Measurements from ENCODE around the gene TMTC3. TPM values are rescaled to one million over a fixed set of nuclear protein-coding genes. Genes with fewer than 3 reads are reported as not detected.
"Not testable (repeated sequence)": the region's sequence is repeated elsewhere in the genome, so short reads cannot be mapped to it uniquely, and the experiment has no call there.

Gene TMTC3
- total RNA-seq, 2 experiments from 2014 or later, result 5.5 to 9.4 TPM

DNA sequence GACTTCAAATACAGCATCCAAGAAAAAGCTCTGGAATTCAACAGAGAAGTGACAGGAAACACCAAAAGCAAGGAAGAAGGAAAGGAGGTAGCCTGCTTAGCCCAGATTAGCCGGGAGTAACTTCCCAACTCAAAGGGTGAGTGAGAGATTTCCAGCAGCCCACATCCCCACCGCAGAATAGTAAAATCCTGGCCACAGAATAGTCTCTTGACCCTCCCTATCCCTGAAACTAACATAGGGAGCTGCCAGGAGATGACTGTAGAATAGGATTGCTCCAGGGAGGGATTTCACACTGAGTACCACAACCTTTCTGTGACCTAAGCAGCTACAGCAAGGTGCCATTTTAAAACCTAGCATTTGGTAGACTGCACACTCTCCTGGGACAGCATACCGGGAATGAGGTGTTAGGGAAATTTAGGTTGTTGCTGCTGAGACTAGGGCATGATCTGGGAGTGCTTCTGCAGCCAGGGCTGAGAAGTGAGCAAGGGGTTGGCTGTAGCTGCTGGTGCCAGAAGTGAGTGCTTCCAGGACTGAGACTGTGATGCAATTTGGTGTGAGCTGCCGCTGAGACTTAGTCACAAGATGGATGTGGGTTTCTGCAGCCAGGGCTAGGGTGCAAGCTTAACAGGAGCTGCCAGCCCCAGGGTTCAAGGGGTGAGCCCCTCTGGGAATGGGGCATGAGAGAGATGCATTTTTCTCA lies 66.0 kb downstream of the TMTC3 start:
- Histone ChIP-seq H3K4me2 (ENCODE audit: low read length) (no peak overlapping the region), H3K36me3 (ENCODE audit: insufficient read depth, low read length) (no peaks in the 10 kb centered on the region), H3K4me1 (ENCODE audit: insufficient read depth, low read length, poor library complexity, severe bottlenecking) (no peaks in the 10 kb centered on the region), H3K79me2 (ENCODE audit: insufficient read depth, low read depth, low read length) (no peaks in the 10 kb centered on the region), H2AFZ (ENCODE audit: low read length) (no peak overlapping the region), H3K9me2 (ENCODE audit: insufficient read depth, low read length) (no peaks in the 10 kb centered on the region), H3K9me3 (ENCODE audit: low read length) (no peaks in the 10 kb centered on the region), H3K4me3 (ENCODE audit: low read depth, low read length, poor library complexity, severe bottlenecking) (no peak overlapping the region), H3K27ac (ENCODE audit: low read depth, low read length, poor library complexity, severe bottlenecking) (no peak overlapping the region), H4K20me1 (ENCODE audit: insufficient read depth, low read length) (no peaks in the 10 kb centered on the region)
- ChIA-PET POLR2A (no interaction called here), CTCF (ENCODE audit: unreplicated experiment) (no interaction called here)
- TF ChIP-seq, protein P1, sequence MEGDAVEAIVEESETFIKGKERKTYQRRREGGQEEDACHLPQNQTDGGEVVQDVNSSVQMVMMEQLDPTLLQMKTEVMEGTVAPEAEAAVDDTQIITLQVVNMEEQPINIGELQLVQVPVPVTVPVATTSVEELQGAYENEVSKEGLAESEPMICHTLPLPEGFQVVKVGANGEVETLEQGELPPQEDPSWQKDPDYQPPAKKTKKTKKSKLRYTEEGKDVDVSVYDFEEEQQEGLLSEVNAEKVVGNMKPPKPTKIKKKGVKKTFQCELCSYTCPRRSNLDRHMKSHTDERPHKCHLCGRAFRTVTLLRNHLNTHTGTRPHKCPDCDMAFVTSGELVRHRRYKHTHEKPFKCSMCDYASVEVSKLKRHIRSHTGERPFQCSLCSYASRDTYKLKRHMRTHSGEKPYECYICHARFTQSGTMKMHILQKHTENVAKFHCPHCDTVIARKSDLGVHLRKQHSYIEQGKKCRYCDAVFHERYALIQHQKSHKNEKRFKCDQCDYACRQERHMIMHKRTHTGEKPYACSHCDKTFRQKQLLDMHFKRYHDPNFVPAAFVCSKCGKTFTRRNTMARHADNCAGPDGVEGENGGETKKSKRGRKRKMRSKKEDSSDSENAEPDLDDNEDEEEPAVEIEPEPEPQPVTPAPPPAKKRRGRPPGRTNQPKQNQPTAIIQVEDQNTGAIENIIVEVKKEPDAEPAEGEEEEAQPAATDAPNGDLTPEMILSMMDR (conservative IDR thresholded peaks at IDR 0.05; ENCODE audit: low read length), result no peak
- TF ChIP-seq EZH2phosphoT487 (IDR thresholded peaks at IDR 0.05; ENCODE audit: borderline replicate concordance, low read depth, low read length), result no peak
- no TSS peak for BruUV-seq (replicated peaks)
- intact Hi-C loops (cut with micrococcal nuclease; ENCODE audit: unreplicated experiment), result no loop called here
- DNase-seq (ENCODE audit: low spot score), result no peak

DNA sequence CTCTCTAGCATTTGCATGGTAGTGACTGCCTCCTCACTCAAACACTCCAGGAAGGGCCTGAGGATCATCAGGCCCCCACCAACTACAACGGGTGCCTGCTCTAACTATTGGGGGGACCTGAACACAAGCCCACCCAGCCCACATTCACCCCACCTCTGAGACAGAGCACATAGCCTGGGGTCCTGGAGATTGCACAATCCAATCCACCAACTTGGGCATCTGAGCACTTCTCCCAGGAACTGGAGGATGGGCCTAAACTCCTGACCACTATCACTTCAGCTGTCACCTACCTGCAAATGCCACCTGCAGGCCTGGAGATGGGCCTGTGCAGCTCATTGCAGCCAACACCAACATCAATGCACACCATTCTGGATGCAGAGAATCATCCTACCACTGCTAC lies 66.6 kb downstream of the TMTC3 start:
- CTCF ChIA-PET (ENCODE audit: unreplicated experiment), result no interaction called here
- intact Hi-C loops (cut with micrococcal nuclease; ENCODE audit: unreplicated experiment), result no loop called here
- no peak for TF ChIP-seq EZH2phosphoT487 (IDR thresholded peaks at IDR 0.05; ENCODE audit: borderline replicate concordance, low read depth, low read length)
- TF ChIP-seq, protein P1 (conservative IDR thresholded peaks at IDR 0.05; ENCODE audit: low read length), result no peak

DNA sequence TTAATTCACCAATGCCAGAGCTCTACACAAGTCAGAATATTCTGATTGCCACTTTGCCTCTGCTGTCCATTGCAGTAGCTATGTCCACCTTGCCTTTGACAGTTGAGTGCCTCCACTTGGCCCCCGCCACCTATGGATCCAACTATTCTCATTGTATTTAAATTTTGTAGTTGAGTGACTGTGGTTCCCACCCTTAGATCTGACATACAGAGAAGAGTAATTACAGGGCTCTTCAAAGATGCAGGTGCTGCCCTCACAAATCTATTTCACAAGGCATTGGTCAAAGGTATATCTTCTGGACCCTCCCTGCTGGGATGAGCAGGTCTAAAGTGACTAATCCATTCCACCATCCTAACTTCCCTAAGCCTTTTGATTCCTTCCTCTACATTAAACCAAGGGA lies 68.2 kb downstream of the TMTC3 start:
- intact Hi-C loops (cut with micrococcal nuclease; ENCODE audit: unreplicated experiment); H3K79me2 ChIP-seq (ENCODE audit: insufficient read depth, low read depth, low read length); H4K20me1 ChIP-seq (ENCODE audit: insufficient read depth, low read length); H3K4me3 ChIP-seq (ENCODE audit: low read depth, low read length, poor library complexity, severe bottlenecking); H3K36me3 ChIP-seq (ENCODE audit: insufficient read depth, low read length); H2AFZ ChIP-seq (ENCODE audit: low read length); H3K4me2 ChIP-seq (ENCODE audit: low read length); DNase-seq (ENCODE audit: low spot score); BruUV-seq (replicated peaks); H3K9me2 ChIP-seq (ENCODE audit: insufficient read depth, low read length); H3K9me3 ChIP-seq (ENCODE audit: low read length); POLR2A ChIA-PET; H3K27ac ChIP-seq (ENCODE audit: low read depth, low read length, poor library complexity, severe bottlenecking); H3K4me1 ChIP-seq (ENCODE audit: insufficient read depth, low read length, poor library complexity, severe bottlenecking); CTCF ChIA-PET (ENCODE audit: unreplicated experiment): not testable (repeated sequence)

More for the DNA sequence above, 66.6 kb downstream of the TMTC3 start:
- no peaks in the 10 kb centered on the region for H3K36me3 ChIP-seq (ENCODE audit: insufficient read depth, low read length)
- no peaks in the 10 kb centered on the region for H3K9me3 ChIP-seq (ENCODE audit: low read length)
- no peak for DNase-seq (ENCODE audit: low spot score)
- no peaks in the 10 kb centered on the region for H3K79me2 ChIP-seq (ENCODE audit: insufficient read depth, low read depth, low read length)
- H3K27ac ChIP-seq (ENCODE audit: low read depth, low read length, poor library complexity, severe bottlenecking), result no peak overlapping the region
- H3K4me3 ChIP-seq (ENCODE audit: low read depth, low read length, poor library complexity, severe bottlenecking), result no peak overlapping the region
- BruUV-seq (replicated peaks), result no TSS peak
- no peaks in the 10 kb centered on the region for H3K4me1 ChIP-seq (ENCODE audit: insufficient read depth, low read length, poor library complexity, severe bottlenecking)
- POLR2A ChIA-PET, result no interaction called here
- no peaks in the 10 kb centered on the region for H4K20me1 ChIP-seq (ENCODE audit: insufficient read depth, low read length)
- H3K9me2 ChIP-seq (ENCODE audit: insufficient read depth, low read length), result no peaks in the 10 kb centered on the region
- H2AFZ ChIP-seq (ENCODE audit: low read length), result no peak overlapping the region
- no peak overlapping the region for H3K4me2 ChIP-seq (ENCODE audit: low read length)
